Esophagus muscularis mucosa (tissue), 4 donors: ENCODE results near the gene IGFL4. TPM values are rescaled to one million over a fixed set of nuclear protein-coding genes. Genes with fewer than 3 reads are reported as not detected.

Experiments
- DNase-seq: peaks from one replicate; pipeline ENCODE4 v3.0.0-alpha.2; 2017; ENCODE audit errors: extremely low spot score
- H3K27ac ChIP-seq, 4 donors: fragments of 200-600 bp; sonication (generic); replicated peaks in 1 of 4; 1 replicate in 3 of 4; 2 replicates in 1 of 4; pipeline ENCODE4 v1.5.1; 2016 to 2019; ENCODE audit warnings: mild to moderate bottlenecking in 1 of 4
- H3K27me3 ChIP-seq, 4 donors: fragments of 200-600 bp; sonication (generic); one replicate each; pipeline versions ENCODE4 v1.5.1 to v1.6.0; 2016 to 2019
- H3K36me3 ChIP-seq, 4 donors: fragments of 200-600 bp; sonication (generic); one replicate each; pipeline ENCODE4 v1.5.1; 2016 to 2019
- H3K4me1 ChIP-seq, 4 donors: fragments of 200-600 bp; sonication (generic); one replicate each; pipeline ENCODE4 v1.5.1; 2016 to 2019
- H3K4me3 ChIP-seq, 4 donors: fragments of 200-600 bp; sonication (generic); 1 replicate in 2 of 4; 2 replicates in 2 of 4; pipeline ENCODE4 v1.5.1; 2016 to 2019; ENCODE audit warnings: mild to moderate bottlenecking in 4 of 4, moderate library complexity in 1 of 4
- H3K9me3 ChIP-seq, 4 donors: fragments of 200-600 bp; sonication (generic); 1 replicate in 3 of 4; 2 replicates in 1 of 4; pipeline ENCODE4 v1.5.1; 2016 to 2019
- CTCF ChIP-seq, 3 experiments: fragments of 200-600 bp in 2 of 3; fragments of 450-650 bp in 1 of 3; sonication (generic) in 2 of 3; IDR thresholded peaks; one replicate each; pipeline ENCODE4 v1.5.1; 2017 to 2019; ENCODE audit warnings: antibody characterized with exemption in 3 of 3, mild to moderate bottlenecking in 2 of 3, moderate library complexity in 1 of 3
- EP300 ChIP-seq: sonication (generic); formaldehyde crosslinking; IDR thresholded peaks from one replicate; pipeline ENCODE4 v1.6.1; 2017; ENCODE audit warnings: antibody characterized with exemption
- POLR2A ChIP-seq: fragments of 450-650 bp; IDR thresholded peaks from one replicate; pipeline ENCODE4 v1.6.1; 2017; ENCODE audit warnings: antibody characterized with exemption, moderate library complexity, mild to moderate bottlenecking, low read depth
- POLR2AphosphoS5 ChIP-seq, 2 donors: sonication (generic); formaldehyde crosslinking; IDR thresholded peaks; one replicate each; pipeline ENCODE4 v1.6.1; 2017; ENCODE audit warnings: antibody characterized with exemption in 2 of 2
- WGBS: methylation state at CpG from one replicate; pipeline ENCODE4 v1.1.5; 2018; 5-methylcytosine and 5-hydroxymethylcytosine counted together
- intact Hi-C: fragments of 100-400 bp; cut with DNase I; formaldehyde crosslinking; loops from one replicate; pipeline ENCODE4 v1.15.1; 2023
- total RNA-seq, 4 donors: library from RNA; depleted of rRNA; stranded (reverse); fragments of >200 nt; gene quantifications; one replicate each; pipeline versions ENCODE4 v1.1.0 to v1.2.1, GENCODE V29; 2016

The IGFL4 gene
- total RNA-seq, 4 donors from 2014 or later: not detected

- Histone ChIP-seq H3K4me3 (no peak overlapping the region), H3K9me3 (no peaks in the 10 kb centered on the region), H3K36me3 (peaks cover 0 to 16% (median 4%) of the 10 kb centered on the region in 4 donors), H3K27me3 (peaks cover 2 to 47% (median 14%) of the 10 kb centered on the region in 4 donors), H3K27ac (no peak overlapping the region), H3K4me1 (peaks cover 5 to 24% (median 14%) of the 10 kb centered on the region in 4 donors)
- 89% methylated on average over 6 of the region's 7 CpGs for WGBS
- intact Hi-C loops: no loop called here
- TF ChIP-seq POLR2A: no peak
- no peak for TF ChIP-seq CTCF (IDR thresholded peaks at IDR 0.05)
- no peak for TF ChIP-seq EP300
- no peak for TF ChIP-seq POLR2AphosphoS5 (IDR thresholded peaks at IDR 0.05)
- no peak for DNase-seq
These were observed 20.0 kb downstream of the IGFL4 start for GRCh38 chr19:46020819-46021125.

- no peak overlapping the region for H3K27ac ChIP-seq
- H3K36me3 ChIP-seq: peaks cover 0 to 16% (median 4%) of the 10 kb centered on the region in 4 donors
- peaks cover 18 to 38% (median 28%) of the 10 kb centered on the region in 4 donors for H3K4me1 ChIP-seq
- WGBS: 87% methylated on average over 7 of the region's 13 CpGs
- TF ChIP-seq EP300: no peak
- TF ChIP-seq CTCF (IDR thresholded peaks at IDR 0.05): no peak
- no peak for TF ChIP-seq POLR2A
- no peak for TF ChIP-seq POLR2AphosphoS5 (IDR thresholded peaks at IDR 0.05)
- H3K9me3 ChIP-seq: no peaks in the 10 kb centered on the region
- intact Hi-C loops: loop anchor here (10.0 kb wide), 1 partner anchor 154 kb away; the partner anchor contains the start of genes FOXA3 and SYMPK
- peaks cover 2 to 50% (median 27%) of the 10 kb centered on the region in 4 donors for H3K27me3 ChIP-seq
- H3K4me3 ChIP-seq: no peak overlapping the region
- no peak for DNase-seq
These were observed 21.5 kb downstream of the IGFL4 start for GRCh38 chr19:46019270-46019669.

GRCh38 chr19:46018729-46019251 is 22.0 kb downstream of the IGFL4 start:
- Histone ChIP-seq H3K4me1 (peaks cover 18 to 38% (median 28%) of the 10 kb centered on the region in 4 donors), H3K27me3 (peaks cover 0 to 50% (median 32%) of the 10 kb centered on the region in 4 donors), H3K9me3 (no peaks in the 10 kb centered on the region), H3K27ac (no peak overlapping the region), H3K4me3 (no peak overlapping the region), H3K36me3 (peaks cover 0 to 16% (median 4%) of the 10 kb centered on the region in 4 donors)
- TF ChIP-seq POLR2A: no peak
- TF ChIP-seq POLR2AphosphoS5 (IDR thresholded peaks at IDR 0.05): no peak
- TF ChIP-seq CTCF (IDR thresholded peaks at IDR 0.05): no peak
- no peak for TF ChIP-seq EP300
- no peak for DNase-seq
- 95% methylated on average over 10 of the region's 10 CpGs for WGBS
- intact Hi-C loops: loop anchor here (10.0 kb wide), 1 partner anchor 154 kb away; the partner anchor contains the start of genes FOXA3 and SYMPK

GRCh38 chr19:46017874-46018675 is 22.7 kb downstream of the IGFL4 start:
- Histone ChIP-seq H3K27me3 (peaks cover 0 to 50% (median 34%) of the 10 kb centered on the region in 4 donors), H3K9me3 (no peaks in the 10 kb centered on the region), H3K4me3 (no peak overlapping the region), H3K27ac (no peak overlapping the region), H3K36me3 (peaks cover 0 to 16% (median 4%) of the 10 kb centered on the region in 4 donors), H3K4me1 (peaks cover 18 to 37% (median 28%) of the 10 kb centered on the region in 4 donors)
- WGBS: 92% methylated on average over 8 of the region's 15 CpGs
- no peak for TF ChIP-seq EP300
- TF ChIP-seq POLR2AphosphoS5 (IDR thresholded peaks at IDR 0.05): no peak
- TF ChIP-seq CTCF (IDR thresholded peaks at IDR 0.05): no peak
- no peak for DNase-seq
- intact Hi-C loops: loop anchor here (10.0 kb wide), 1 partner anchor 153 kb away; the partner anchor contains the start of genes FOXA3 and SYMPK
